NCI-H2196 (cell line): Measurements from ENCODE around the gene UBXN4.
A peak's percentile ranks its signal among the peaks of the same experiment; 100 is the strongest.
"Not testable (repeated sequence)": the region's sequence is repeated elsewhere in the genome, so short reads cannot be mapped to it uniquely, and the experiment has no call there.

Experiments
- DNase-seq: peaks from one replicate; lab custom pipeline; 2025; ENCODE audit not compliant: unreplicated experiment; lab: John Stamatoyannopoulos, UW

The UBXN4 gene, protein sequence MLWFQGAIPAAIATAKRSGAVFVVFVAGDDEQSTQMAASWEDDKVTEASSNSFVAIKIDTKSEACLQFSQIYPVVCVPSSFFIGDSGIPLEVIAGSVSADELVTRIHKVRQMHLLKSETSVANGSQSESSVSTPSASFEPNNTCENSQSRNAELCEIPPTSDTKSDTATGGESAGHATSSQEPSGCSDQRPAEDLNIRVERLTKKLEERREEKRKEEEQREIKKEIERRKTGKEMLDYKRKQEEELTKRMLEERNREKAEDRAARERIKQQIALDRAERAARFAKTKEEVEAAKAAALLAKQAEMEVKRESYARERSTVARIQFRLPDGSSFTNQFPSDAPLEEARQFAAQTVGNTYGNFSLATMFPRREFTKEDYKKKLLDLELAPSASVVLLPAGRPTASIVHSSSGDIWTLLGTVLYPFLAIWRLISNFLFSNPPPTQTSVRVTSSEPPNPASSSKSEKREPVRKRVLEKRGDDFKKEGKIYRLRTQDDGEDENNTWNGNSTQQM

DNA sequence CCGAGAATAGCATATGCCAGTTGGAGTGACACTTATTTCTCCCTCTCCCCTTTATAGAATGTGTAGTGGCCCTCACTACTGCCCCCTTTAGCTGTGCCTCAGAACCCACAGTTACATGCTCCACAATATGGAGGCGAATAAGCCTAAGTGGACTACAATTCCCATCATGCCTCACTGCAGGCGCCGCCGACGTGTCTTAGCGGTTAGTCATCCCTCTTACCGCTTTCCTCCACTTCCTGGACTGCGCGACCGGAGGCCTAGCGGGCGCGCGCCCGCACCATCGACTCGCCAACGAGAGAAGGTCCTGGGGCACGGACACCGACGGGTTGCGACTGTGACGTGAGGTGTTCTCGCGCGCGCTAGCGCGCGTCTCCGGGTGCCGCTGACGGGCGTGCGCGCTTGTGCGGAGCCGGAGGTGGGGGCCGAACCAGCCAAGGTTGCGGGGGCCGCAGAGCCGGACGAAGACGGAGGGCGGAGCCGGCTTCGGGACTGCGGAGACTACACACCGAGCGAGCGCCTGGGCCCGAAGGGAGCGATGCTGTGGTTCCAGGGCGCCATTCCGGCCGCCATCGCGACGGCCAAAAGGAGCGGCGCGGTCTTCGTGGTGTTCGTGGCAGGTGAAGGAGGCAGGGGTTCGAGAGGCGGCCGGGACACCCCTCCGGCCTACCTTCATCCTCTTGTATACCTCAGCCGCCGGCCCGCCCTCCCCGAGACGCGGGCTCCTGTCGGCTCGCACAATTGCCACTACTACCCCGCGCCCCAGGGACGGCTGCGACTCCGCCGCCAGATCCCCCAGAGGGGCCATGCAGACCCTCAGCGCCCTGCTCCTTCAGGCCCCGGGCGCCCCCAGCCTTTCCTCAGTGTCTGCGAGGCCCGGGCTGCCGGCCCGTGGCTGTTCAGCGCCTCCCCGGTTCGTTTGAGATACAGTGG is at the start of gene UBXN4:
Gene UBXN4, plus strand, starts transcription at position 461 of the 930 bp plus-strand sequence. Its CDS starts 75 bp downstream, at position 536.
- DNase-seq = peak; percentile 98

- DNase-seq = peak; percentile 8
Observed at GRCh38 chr2:135694711-135695110, 46.9 kb upstream of the UBXN4 start.

GRCh38 chr2:135698838-135699237 is 42.8 kb upstream of the UBXN4 start:
- no peak for DNase-seq

DNA sequence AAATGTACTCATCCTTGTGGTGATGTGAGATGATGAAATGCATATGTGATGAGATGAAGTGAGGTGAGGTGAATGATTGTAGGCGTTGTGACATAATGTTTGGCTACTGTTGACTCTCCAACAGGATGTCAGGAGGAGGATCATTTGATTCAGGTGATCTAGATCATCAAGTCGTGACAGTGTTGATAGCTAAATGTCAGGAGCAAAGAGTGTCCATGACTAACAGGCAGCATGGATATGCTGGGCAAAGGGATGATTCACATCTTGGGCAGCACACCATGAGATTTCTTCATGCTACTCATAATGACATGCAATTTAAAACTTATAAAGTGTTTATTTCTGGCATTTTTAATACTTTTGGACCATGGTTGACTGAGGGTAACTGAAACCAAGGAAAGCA is 40.2 kb upstream of the UBXN4 start:
- no peak for DNase-seq

DNA sequence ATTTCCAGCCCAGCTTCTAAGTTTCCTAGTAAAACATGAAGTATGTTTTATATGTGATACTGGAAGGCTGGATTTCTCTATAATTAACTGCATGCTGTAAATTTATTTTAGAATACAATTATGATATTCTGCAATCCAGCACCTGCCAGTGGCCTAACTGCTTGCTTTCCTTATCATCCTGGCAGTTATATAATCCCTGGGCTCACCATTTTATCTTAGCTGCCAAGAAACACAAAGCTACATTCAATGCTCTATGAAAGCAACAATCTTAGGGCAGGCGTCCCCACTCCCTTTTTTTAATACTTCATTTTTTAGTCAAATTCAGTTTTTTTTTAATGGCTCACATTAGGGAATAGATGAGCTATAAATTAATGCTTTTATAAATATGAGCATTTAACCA is 38.4 kb upstream of the UBXN4 start:
- no peak for DNase-seq

- not testable (repeated sequence) for DNase-seq
Observed at GRCh38 chr2:135704075-135704474, 37.6 kb upstream of the UBXN4 start.

GRCh38 chr2:135708159-135708558 is 33.5 kb upstream of the UBXN4 start:
- DNase-seq = no peak

DNA sequence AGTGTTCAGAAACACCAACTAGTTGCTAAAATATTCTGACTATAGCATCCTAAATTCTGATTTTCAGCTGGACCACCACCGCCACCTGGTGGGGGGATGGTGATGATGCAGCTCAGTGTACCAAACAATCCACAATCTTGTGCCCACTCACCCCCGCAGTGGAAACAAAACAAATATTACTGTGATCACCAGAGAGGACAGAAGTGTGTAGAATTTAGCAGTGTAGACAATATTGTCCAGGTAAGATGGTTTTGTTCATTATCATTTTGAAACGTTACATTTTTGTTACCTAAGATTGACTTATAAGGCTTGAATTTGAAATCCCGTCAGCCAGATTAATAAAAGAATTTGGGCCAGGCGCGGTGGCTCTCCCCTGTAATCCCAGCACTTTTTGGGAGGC is 31.7 kb upstream of the UBXN4 start:
- peak; percentile 59 for DNase-seq

GRCh38 chr2:135715086-135715485 is 26.6 kb upstream of the UBXN4 start:
- DNase-seq = not testable (repeated sequence)

DNA sequence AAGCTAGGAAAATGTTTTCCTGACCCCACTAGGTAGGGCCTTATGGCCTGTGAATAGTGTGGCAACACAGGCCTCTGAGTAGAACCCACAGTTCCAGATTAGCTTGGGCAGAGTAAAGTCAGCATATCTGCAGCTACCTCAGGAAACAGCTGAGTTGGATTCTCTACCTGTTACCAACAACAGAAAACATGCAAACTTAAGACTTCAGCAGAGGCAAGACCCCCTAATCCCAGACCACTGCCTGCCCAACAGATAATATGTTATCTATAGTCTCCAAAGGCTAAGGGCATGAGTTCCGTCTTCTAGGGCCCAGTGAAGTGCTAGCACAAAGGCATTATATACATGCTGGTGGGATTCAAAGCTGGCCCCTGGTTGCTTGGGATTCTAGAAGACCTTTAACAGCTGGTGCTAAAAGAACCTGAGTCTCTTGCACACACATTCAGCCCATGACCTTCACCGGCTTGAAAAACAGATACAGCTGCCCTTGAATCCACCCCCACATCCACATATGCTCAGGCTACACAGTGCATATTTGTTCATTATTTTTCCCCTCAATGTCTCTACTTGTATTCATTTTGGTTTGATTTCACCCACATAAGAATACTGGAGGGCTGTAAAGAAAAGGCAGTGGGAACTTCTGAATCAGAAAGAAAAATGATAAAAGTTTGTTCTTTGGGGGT is 13.5 kb upstream of the UBXN4 start:
- no peak for DNase-seq

- DNase-seq = no peak
Observed at GRCh38 chr2:135732561-135732960, 9.1 kb upstream of the UBXN4 start.

DNA sequence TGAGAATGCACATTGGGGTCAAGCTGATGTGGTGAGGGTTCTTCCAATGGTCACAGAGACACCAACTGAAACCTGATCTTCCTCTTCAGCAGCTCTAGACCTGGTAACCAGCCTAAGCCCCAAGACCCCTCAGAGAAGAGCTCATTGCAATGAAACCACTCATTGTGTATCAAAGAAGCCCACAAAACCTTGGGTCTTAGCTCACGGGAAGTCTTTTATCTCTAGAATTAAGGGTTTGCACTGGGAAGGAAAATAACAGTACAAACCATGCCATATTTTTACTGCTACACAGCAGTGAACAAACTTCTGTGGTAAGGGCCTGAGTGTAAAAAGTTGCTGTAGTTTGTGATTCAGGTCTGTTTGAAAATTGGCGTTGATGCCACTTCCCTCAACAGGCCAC is 8.6 kb upstream of the UBXN4 start:
- DNase-seq = no peak

GRCh38 chr2:135736546-135736945 is 5.1 kb upstream of the UBXN4 start:
- no peak for DNase-seq

DNA sequence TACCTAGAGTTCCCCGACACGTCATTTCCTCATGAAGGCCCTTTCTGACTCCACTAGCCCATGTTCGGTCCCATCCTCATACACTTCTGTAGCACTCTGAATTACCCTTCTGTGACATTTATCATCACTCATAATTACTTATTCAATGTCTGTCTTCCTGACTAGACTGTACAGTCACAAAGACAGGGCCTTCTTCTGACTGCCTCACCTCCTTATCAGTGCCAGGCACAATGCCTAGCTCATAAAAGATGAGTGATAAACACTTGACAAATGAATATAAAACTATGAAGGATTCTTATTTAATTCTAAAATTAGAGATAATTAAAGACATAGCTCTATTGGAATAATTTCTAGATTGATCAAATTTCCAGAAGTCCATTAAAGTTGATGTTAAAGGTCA is 1.4 kb upstream of the UBXN4 start:
- no peak for DNase-seq

DNA sequence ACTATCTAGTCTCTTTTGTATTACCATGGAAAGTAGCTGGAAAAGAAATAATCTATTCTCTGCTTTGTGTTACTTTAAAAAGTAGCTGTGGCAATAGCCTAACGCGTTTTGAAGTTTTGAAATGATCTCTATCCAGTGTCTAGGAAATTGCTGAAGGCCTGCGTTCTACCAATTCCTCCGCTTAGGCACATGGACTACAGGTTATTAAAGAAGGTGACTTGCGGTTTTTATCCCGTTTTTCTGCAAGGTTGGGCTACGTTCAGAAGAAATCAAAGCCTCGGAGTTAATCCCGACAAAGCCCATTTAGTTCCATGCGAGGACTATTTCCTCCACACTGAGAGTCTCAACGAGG is 636 bp upstream of the UBXN4 start:
- no peak for DNase-seq

DNA sequence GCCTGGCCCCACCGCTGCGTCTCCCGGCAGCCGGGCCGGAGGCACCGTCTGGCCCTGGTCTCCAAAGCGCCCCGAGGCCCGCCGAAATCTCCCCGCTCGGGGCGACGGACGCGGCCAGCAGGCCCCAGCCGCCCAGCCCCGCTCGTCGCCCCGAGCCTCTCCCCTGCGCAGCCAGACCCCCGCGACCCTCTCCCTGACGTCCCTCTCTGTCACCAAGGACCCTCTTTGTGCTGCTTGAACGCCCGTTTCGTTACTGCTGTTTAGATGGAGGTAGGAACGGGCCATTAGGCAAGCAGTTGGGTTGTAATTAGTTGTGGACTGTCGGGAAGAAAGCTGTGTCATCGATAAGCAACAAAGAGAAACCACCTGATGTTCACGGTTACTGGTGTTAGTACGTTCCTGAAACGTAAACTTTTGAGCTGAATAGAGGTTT is 686 bp downstream of the UBXN4 start:
- peak; percentile 27 for DNase-seq

DNA sequence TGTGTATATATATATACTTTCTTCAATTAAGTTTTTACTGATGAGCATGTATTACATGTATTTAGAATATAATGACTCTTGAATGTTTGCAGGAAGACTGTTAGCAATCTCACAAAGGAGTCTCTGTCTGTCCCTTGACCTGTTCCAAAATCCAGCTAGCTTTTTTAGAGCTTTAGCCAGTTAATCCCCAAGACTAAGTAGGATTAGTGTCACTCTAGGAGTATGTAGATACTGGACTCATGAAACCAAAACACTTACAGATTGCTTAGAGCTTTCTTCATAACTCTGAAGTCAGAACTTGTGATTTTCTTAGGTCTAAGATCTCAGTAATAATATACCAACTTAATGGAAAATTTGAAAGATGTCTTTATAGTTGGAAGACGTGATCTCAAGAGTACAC is 2.2 kb downstream of the UBXN4 start:
- DNase-seq = no peak

DNA sequence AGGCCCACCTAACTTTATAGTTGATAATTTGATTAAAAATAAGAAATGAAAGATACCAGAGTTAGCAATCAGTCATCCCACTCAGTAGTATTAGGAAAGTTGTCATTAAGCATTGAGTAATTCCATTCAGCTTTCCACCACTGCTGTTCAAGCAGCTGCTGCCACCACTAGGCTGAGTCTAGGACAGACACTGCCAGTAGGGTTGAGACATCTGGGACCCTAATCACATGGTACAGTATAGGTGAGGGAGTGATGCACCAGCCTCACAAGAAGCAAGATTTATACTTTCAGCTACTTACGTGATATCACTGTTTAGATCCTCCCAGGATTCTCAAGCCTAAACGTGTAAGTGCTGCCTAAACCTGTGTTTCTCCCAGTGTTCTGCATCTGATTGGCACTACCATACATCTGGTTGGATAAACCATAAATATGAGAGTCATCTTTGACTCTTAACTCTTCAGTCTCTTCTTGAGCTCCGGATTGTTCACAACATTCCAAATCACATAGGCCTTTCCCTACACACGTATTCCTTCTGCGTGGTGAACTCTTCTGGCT is 3.2 kb downstream of the UBXN4 start:
- DNase-seq = peak; percentile 9

GRCh38 chr2:135745545-135745944 is 3.9 kb downstream of the UBXN4 start:
- DNase-seq = no peak

DNA sequence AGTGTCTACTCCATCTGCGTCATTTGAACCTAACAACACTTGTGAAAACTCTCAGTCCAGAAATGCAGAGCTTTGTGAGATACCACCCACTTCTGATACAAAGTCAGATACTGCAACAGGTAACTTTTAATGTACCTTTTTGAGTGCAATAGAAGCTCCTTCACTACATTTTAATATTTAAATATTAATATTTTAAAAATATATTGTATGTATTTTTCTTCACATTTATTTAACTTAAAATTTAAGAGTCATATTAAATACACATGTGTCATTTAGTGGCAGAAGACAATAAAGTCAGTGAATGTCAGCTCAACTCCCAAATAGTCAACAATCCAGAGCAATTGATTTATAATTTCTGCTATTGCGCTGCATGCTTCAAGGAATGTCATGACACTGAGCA is 13.9 kb downstream of the UBXN4 start:
- no peak for DNase-seq

GRCh38 chr2:135756692-135757091 is 15.0 kb downstream of the UBXN4 start:
- no peak for DNase-seq
